Upper lobe of left lung (tissue), 6 donors: ENCODE measurements around the gene CCR4. TPM values are rescaled to one million over a fixed set of nuclear protein-coding genes. Genes with fewer than 3 reads are reported as not detected.

ENCODE experiments used
- ATAC-seq, 2 donors: fragments of 200-7000 bp; cut with Tn5 transposase; one replicate each; pipeline ENCODE4 v1.9.1; 2022; ENCODE audit warnings: mild to moderate bottlenecking in 2 of 2, moderate library complexity in 2 of 2; ENCODE audit not compliant: low FRiP score in 2 of 2
- DNase-seq, 2 donors: peaks; one replicate each; pipeline ENCODE4 v3.0.0-alpha.2; 2019 to 2020
- H3K27ac ChIP-seq, 4 donors: fragments of 200-600 bp; sonication (generic); one replicate each; pipeline ENCODE4 v1.5.1; 2016 to 2019
- H3K27me3 ChIP-seq, 4 donors: fragments of 200-600 bp; sonication (generic); one replicate each; pipeline ENCODE4 v1.5.1; 2017 to 2019
- H3K36me3 ChIP-seq, 4 donors: fragments of 200-600 bp; sonication (generic); one replicate each; pipeline ENCODE4 v1.5.1; 2016 to 2019
- H3K4me1 ChIP-seq, 4 donors: fragments of 200-600 bp; sonication (generic); one replicate each; pipeline ENCODE4 v1.5.1; 2018 to 2019
- H3K4me3 ChIP-seq, 4 donors: fragments of 200-600 bp; sonication (generic); one replicate each; pipeline ENCODE4 v1.5.1; 2017 to 2019; ENCODE audit warnings: mild to moderate bottlenecking in 2 of 4, moderate library complexity in 1 of 4
- H3K9me3 ChIP-seq, 4 donors: fragments of 200-600 bp; sonication (generic); one replicate each; pipeline ENCODE4 v1.5.1; 2018 to 2019
- CTCF ChIP-seq, 6 experiments: fragments of 450-650 bp in 4 of 6; fragments of 200-600 bp in 2 of 6; sonication (generic) in 2 of 6; IDR thresholded peaks; one replicate each; pipeline ENCODE4 v1.5.1; 2016 to 2019; ENCODE audit warnings: antibody characterized with exemption in 6 of 6
- EP300 ChIP-seq, 4 donors: sonication (generic); formaldehyde crosslinking; IDR thresholded peaks; one replicate each; pipeline ENCODE4 v1.5.1; 2017; ENCODE audit warnings: antibody characterized with exemption in 4 of 4, control low read depth in 2 of 4
- POLR2A ChIP-seq, 4 donors: fragments of 450-650 bp; IDR thresholded peaks; one replicate each; pipeline ENCODE4 v1.5.1; 2016 to 2017; ENCODE audit warnings: antibody characterized with exemption in 4 of 4, mild to moderate bottlenecking in 2 of 4
- POLR2AphosphoS5 ChIP-seq, 2 donors: sonication (generic); formaldehyde crosslinking; IDR thresholded peaks; one replicate each; pipeline ENCODE4 v1.5.1; 2017; ENCODE audit warnings: antibody characterized with exemption in 2 of 2
- WGBS, 2 donors: methylation state at CpG; one replicate each; pipeline ENCODE4 v1.1.5; 2017 to 2018; 5-methylcytosine and 5-hydroxymethylcytosine counted together
- total RNA-seq, 6 donors: library from RNA; depleted of rRNA in 4 of 6; stranded (reverse); fragments of >200 nt in 4 of 6; gene quantifications; one replicate each; pipeline versions ENCODE4 v1.1.0 to v1.2.1, GENCODE V29; 2016 to 2021
- donor health status: DM: no; HTN: no; CAD: no; lungs with moderate emphysema.
- donor health status: DM: no; HTN: yes; CAD: no; lungs with severe emphysema.

Gene CCR4
- total RNA-seq, 6 donors from 2014 or later = 1.0 to 1.8 (median 1.1) TPM; not detected in 2

GRCh38 chr3:32956750-32957570 is 5.5 kb downstream of the CCR4 start:
- H3K27ac ChIP-seq = no peak overlapping the region
- H3K4me1 ChIP-seq = peaks cover 0 to 5% (median 2%) of the 10 kb centered on the region in 4 donors
- H3K27me3 ChIP-seq = no peaks in the 10 kb centered on the region
- ATAC-seq (no peak), DNase-seq (no peak)
- no peak overlapping the region for H3K4me3 ChIP-seq
- no peaks in the 10 kb centered on the region for H3K9me3 ChIP-seq
- TF ChIP-seq EP300 (IDR thresholded peaks at IDR 0.05) = no peak
- no peak for TF ChIP-seq CTCF (IDR thresholded peaks at IDR 0.05)
- TF ChIP-seq POLR2AphosphoS5 (IDR thresholded peaks at IDR 0.05) = no peak
- TF ChIP-seq POLR2A (IDR thresholded peaks at IDR 0.05) = no peak
- H3K36me3 ChIP-seq = no peaks in the 10 kb centered on the region
- WGBS, 2 donors = 89 to 90% methylated on average over 14 of the region's 14 CpGs

GRCh38 chr3:32958509-32958908 is 7.1 kb downstream of the CCR4 start:
- Histone ChIP-seq H3K27ac (no peak overlapping the region), H3K36me3 (no peaks in the 10 kb centered on the region), H3K9me3 (no peaks in the 10 kb centered on the region), H3K4me1 (peaks cover 0 to 5% (median 2%) of the 10 kb centered on the region in 4 donors), H3K4me3 (no peak overlapping the region), H3K27me3 (no peaks in the 10 kb centered on the region)
- TF ChIP-seq CTCF (IDR thresholded peaks at IDR 0.05) (no peak), POLR2AphosphoS5 (IDR thresholded peaks at IDR 0.05) (no peak), EP300 (IDR thresholded peaks at IDR 0.05) (no peak), POLR2A (IDR thresholded peaks at IDR 0.05) (no peak)
- DNase-seq = no peak
- no peak for ATAC-seq
- 73 to 88% methylated on average over 5 of the region's 5 CpGs for WGBS, 2 donors

GRCh38 chr3:32959371-32959770 is 7.9 kb downstream of the CCR4 start:
- Histone ChIP-seq H3K4me3 (no peak overlapping the region), H3K4me1 (peaks cover 0 to 5% (median 2%) of the 10 kb centered on the region in 4 donors), H3K9me3 (no peaks in the 10 kb centered on the region), H3K36me3 (no peaks in the 10 kb centered on the region), H3K27me3 (no peaks in the 10 kb centered on the region), H3K27ac (no peak overlapping the region)
- ATAC-seq = peak in 1 of 2 donors; percentile 61
- WGBS, 2 donors = 0 to 41% methylated on average over 1 to 3 of the region's 3 CpGs
- no peak for DNase-seq
- TF ChIP-seq EP300 (IDR thresholded peaks at IDR 0.05) (no peak), POLR2A (IDR thresholded peaks at IDR 0.05) (no peak), POLR2AphosphoS5 (IDR thresholded peaks at IDR 0.05) (no peak), CTCF (IDR thresholded peaks at IDR 0.05) (no peak)

GRCh38 chr3:32960404-32961170 is 9.1 kb downstream of the CCR4 start:
- Histone ChIP-seq H3K36me3 (no peaks in the 10 kb centered on the region), H3K27ac (no peak overlapping the region), H3K4me3 (no peak overlapping the region), H3K27me3 (no peaks in the 10 kb centered on the region), H3K4me1 (peaks cover 0 to 5% (median 2%) of the 10 kb centered on the region in 4 donors), H3K9me3 (peaks cover 0 to 2% (median under 1%) of the 10 kb centered on the region in 4 donors)
- ATAC-seq = no peak
- WGBS, 2 donors = 77 to 79% methylated on average over 4 of the region's 4 CpGs
- no peak for TF ChIP-seq EP300 (IDR thresholded peaks at IDR 0.05)
- TF ChIP-seq POLR2A (IDR thresholded peaks at IDR 0.05) = no peak
- TF ChIP-seq POLR2AphosphoS5 (IDR thresholded peaks at IDR 0.05) = no peak
- TF ChIP-seq CTCF (IDR thresholded peaks at IDR 0.05) = no peak
- no peak for DNase-seq
